ENCODE results near the gene FUOM. TPM values are rescaled to one million over a fixed set of nuclear protein-coding genes. Genes with fewer than 3 reads are reported as not detected.
A peak's percentile ranks its signal among the peaks of the same experiment; 100 is the strongest.

The FUOM gene
- total and polyA plus RNA-seq, 7 experiments from 2014 or later: 11.2 to 24.6 (median 20.5) TPM

DNA sequence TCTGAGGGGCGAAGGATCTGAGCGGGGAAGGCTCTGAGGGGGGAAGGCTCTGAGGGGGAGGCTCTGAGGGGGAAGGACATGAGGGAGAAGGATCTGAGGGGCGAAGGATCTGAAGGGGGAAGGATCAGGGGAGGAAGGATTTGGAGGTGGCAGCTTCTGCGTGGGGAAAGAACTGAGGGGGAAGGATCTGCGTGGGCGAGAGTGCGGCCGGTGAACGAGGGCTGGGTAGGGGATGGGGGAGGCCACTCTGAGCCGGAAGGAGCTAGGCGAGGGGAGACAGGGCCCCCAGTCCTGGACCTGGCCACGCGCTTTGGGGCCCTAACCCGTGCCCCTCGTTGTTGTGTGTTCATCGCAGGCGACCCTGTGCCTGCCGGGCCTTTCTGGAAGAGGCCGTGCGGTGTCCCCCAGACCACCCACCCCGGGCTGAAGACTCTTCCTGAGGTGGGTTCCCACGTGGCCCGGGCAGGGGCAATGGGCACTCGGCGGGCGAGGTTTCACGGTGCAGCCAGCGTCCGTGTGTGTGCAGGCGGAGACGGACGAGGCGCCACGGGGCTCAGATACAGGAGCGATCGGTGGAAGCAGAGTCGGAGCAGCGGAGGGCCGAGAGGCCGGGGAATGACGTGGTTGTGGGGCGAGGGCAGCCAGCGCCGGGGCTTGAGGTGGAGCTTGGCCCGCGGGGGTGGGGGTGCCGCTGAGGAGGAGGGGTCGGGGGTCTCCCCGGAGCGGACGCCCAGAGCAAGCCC lies 23.1 kb downstream of the FUOM start:
- Mint-ChIP-seq H3K9me3 (peaks cover 0 to 8% (median 0%) of the 10 kb centered on the region in 11 donors), H3K4me1 (peaks cover 0 to 8% (median 4%) of the 10 kb centered on the region in 7 donors), H3K27ac (peak overlapping the region; percentile 9 to 93 (median 84)), H3K4me3 (peak overlapping the region in 9 of 10 donors; percentile 62 to 88 (median 78)), H3K27me3 (peaks cover 0 to 47% (median 3%) of the 10 kb centered on the region in 5 donors), H3K36me3 (no peaks in the 10 kb centered on the region)
- Histone ChIP-seq H3K4me1 (ENCODE audit: control insufficient read depth in 2 of 2, insufficient read depth in 2 of 2, low read length in 2 of 2) (peaks cover 13 to 24% of the 10 kb centered on the region in 2 donors), H3K9me3 (ENCODE audit: control insufficient read depth in 2 of 3, low read length in 3 of 3) (no peaks in the 10 kb centered on the region), H3K27me3 (ENCODE audit: control insufficient read depth in 2 of 2, insufficient read depth in 2 of 2, low read length in 2 of 2) (no peaks in the 10 kb centered on the region), H3K4me3 (ENCODE audit: low read length) (peak overlapping the region; percentile 65), H3K36me3 (ENCODE audit: control insufficient read depth in 2 of 3, insufficient read depth in 3 of 3, low read length in 3 of 3) (no peaks in the 10 kb centered on the region), H3K27ac (ENCODE audit: low read depth, low read length) (peak overlapping the region; percentile 78)
- CTCF ChIA-PET: no interaction called here
- DNase-seq: peak in 1 of 9 donors; percentile 30
- POLR2A ChIA-PET: interaction anchor here (0.7 to 3.4 kb wide), 3 partner anchors 10 to 55 kb away, joined by 3 to 16 read pairs (median 11); no protein-coding TSS in a partner anchor
- ATAC-seq: peak; percentile 16
- intact Hi-C loops (cut with micrococcal nuclease): loop anchor here in 1 of 2 donors (1.0 kb wide), 4 partner anchors 25 to 56 kb away; partner anchors contain the start of gene ECHS1

DNA sequence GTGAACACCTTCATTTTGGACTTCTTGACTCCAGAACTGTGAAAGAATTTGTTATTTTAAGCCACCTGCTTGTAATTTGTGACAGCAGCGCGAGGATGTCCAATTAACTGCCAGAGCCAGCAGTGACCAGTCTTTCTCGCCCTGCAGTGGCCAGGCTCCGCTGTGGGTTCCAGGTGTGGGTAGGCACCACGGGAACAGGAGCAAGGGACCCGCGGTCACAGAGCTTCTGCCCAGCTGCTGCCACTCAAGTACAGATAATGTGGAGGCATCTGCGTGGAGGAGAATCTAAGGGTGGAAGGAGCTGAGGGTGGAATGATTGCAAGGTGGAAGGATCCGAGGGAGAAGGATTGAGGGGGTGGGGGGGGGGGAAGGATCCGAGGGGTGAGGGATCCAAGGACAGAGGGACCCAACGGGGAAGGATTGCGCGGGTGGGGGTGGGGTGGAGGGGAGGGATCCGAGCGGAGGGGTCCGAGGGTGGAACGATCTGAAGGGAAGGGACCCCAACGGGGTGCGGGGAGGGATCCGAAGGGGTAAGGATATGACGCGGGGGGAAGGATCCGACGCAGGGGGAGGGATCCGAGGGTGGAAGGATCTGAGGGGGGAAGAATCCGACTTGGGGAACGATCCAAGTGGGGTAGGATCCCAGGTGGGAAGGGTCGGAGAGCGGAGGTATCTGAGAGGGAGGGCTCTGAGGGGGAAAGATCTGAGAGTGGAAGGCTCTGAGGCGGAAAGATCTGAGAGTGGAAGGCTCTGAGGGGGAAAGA lies 24.7 kb downstream of the FUOM start:
- H3K4me1 ChIP-seq (ENCODE audit: control insufficient read depth in 2 of 2, insufficient read depth in 2 of 2, low read length in 2 of 2): peaks cover 13 to 24% of the 10 kb centered on the region in 2 donors
- H3K27me3 ChIP-seq (ENCODE audit: control insufficient read depth in 2 of 2, insufficient read depth in 2 of 2, low read length in 2 of 2): peaks cover 0 to 3% of the 10 kb centered on the region in 2 donors
- H3K9me3 ChIP-seq (ENCODE audit: control insufficient read depth in 2 of 3, low read length in 3 of 3): no peaks in the 10 kb centered on the region
- no peaks in the 10 kb centered on the region for H3K36me3 ChIP-seq (ENCODE audit: control insufficient read depth in 2 of 3, insufficient read depth in 3 of 3, low read length in 3 of 3)
- Mint-ChIP-seq H3K4me3 (peak overlapping the region in 1 of 10 donors; percentile 12), H3K27me3 (peaks cover 6 to 62% (median 8%) of the 10 kb centered on the region in 5 donors), H3K27ac (peak overlapping the region in 5 of 9 donors; percentile 14 to 67 (median 55)), H3K4me1 (peaks cover 0 to 11% (median 5%) of the 10 kb centered on the region in 7 donors), H3K9me3 (peaks cover 0 to 8% (median 0%) of the 10 kb centered on the region in 11 donors), H3K36me3 (no peaks in the 10 kb centered on the region)
- intact Hi-C loops (cut with micrococcal nuclease): no loop called here
- no peak overlapping the region for H3K4me3 ChIP-seq (ENCODE audit: low read length)
- no peak overlapping the region for H3K27ac ChIP-seq (ENCODE audit: low read depth, low read length)
- no peak for DNase-seq
- ATAC-seq: no peak
- POLR2A ChIA-PET: no interaction called here
- CTCF ChIA-PET: interaction anchor here (1.0 kb wide), 1 partner anchor 23 kb away, joined by 3 read pairs; no protein-coding TSS in a partner anchor

DNA sequence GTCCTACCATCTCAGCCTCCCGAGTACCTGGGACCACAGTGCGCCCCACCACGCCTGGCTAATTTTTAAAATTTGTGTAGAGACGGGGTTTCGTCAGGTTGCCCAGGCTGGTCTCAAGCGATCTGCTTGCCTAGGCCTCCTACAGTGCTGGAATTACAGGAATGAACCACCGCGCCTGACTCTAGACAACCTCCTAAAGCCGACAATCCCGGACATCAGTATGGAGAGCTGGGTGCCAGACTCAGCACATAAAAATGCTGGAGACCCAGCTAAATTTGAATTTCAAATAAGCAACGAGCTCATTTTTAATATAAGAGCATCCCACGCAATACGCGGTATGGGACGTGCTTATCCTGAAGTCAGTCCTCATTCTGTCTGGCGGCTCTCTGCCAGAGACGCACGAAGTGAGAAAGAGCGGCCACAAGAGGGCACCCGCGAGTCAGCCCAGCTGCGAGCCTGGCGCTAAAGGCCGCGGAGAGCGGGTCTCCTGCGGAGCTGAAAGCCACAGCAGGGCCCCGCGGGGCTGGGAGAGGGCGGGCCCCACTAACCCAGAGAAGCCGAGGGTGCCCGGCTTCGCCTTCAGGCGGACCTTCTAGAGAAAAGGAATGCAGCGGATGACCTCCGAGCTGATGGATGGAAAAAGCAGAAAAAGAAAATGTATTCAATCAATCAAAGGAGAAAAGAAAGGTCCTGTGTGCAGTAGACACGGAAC lies 28.2 kb downstream of the FUOM start:
- intact Hi-C loops (cut with micrococcal nuclease): loop anchor here (1.0 to 5.0 kb wide), 11 partner anchors 28 to 387 kb away; partner anchors contain the start of genes MTG1 (in 2 of the 2), CFAP46 (in 1 of the 2), PAOX (in 1 of the 2) and SCART1 (in 1 of the 2)
- no peaks in the 10 kb centered on the region for H3K36me3 ChIP-seq (ENCODE audit: control insufficient read depth in 2 of 3, insufficient read depth in 3 of 3, low read length in 3 of 3)
- peaks cover 8 to 18% of the 10 kb centered on the region in 2 donors for H3K4me1 ChIP-seq (ENCODE audit: control insufficient read depth in 2 of 2, insufficient read depth in 2 of 2, low read length in 2 of 2)
- peak overlapping the region in 8 of 10 donors; percentile 10 to 58 (median 42) for H3K4me3 Mint-ChIP-seq
- no peak overlapping the region for H3K27ac ChIP-seq (ENCODE audit: low read depth, low read length)
- H3K27me3 Mint-ChIP-seq: peaks cover 12 to 78% (median 19%) of the 10 kb centered on the region in 5 donors
- no peak overlapping the region for H3K4me3 ChIP-seq (ENCODE audit: low read length)
- H3K27ac Mint-ChIP-seq: no peak overlapping the region
- H3K4me1 Mint-ChIP-seq: peaks cover 4 to 18% (median 12%) of the 10 kb centered on the region in 7 donors
- POLR2A ChIA-PET: interaction anchor here (0.6 to 1.0 kb wide), 2 partner anchors 60 to 706 kb away, joined by 3 to 4 read pairs; no protein-coding TSS in a partner anchor
- H3K9me3 Mint-ChIP-seq: peaks cover 0 to 8% (median 0%) of the 10 kb centered on the region in 11 donors
- CTCF ChIA-PET: interaction anchor here (0.5 to 1.9 kb wide), 19 partner anchors 8 to 284 kb away, joined by 3 to 17 read pairs (median 4); partner anchors contain the start of gene FUOM
- peaks cover 8 to 12% of the 10 kb centered on the region in 2 donors for H3K27me3 ChIP-seq (ENCODE audit: control insufficient read depth in 2 of 2, insufficient read depth in 2 of 2, low read length in 2 of 2)
- H3K36me3 Mint-ChIP-seq: no peaks in the 10 kb centered on the region
- ATAC-seq: peak; percentile 92
- DNase-seq: peak; percentile 72 to 88 (median 82)
- no peaks in the 10 kb centered on the region for H3K9me3 ChIP-seq (ENCODE audit: control insufficient read depth in 2 of 3, low read length in 3 of 3)

DNA sequence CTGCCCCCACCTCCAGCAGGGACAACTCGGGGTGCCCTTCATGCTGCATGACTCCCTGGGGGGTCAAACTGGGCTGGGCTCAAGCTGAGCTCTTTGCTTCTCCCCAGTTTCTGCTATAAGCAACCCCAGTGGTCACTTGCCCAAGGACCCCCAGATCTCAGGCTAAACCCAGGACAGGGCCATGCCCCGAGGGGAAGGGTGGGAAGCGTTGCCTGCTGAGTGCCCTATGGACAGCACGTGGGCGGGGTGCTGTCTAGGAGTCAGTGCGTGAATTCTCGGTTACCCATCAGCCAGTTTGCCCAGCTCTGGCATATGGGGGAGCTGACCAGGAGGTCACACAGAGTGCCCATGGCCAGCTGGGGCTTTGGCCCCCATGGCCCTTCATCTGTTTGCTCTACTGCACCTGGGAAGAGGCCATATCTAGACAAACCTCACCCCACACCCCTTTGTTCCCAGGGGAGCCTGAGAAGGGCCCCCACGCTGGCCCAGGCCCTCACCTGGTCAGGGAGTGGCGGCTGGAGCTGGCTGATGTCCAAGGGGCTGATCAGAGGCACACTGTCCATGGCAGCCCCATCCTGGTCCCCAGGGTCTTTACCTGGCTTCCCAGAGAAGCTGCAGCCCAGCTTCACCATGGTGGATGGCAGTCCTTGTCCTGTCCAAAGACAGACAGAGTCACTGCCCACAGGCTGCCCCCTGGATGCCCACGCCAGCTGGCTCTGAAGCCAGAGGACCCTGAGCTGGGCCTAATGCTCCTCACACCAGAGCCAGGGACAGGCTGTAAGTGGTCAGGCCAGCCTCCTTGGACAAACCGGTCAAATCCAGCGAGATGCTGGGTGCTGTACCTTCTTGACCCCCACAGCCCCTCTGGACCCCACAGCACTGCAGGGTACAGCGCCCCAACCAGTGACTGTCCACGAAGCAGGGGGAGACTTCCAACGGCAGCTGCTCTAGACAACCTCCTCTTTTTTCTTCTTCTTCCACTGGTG lies 29.2 kb downstream of the FUOM start:
- intact Hi-C loops (cut with micrococcal nuclease): loop anchor here (1.0 to 5.0 kb wide), 11 partner anchors 29 to 386 kb away; partner anchors contain the start of genes MTG1 (in 2 of the 2), CFAP46 (in 1 of the 2), PAOX (in 1 of the 2) and SCART1 (in 1 of the 2)
- Histone ChIP-seq H3K4me3 (ENCODE audit: low read length) (no peak overlapping the region), H3K36me3 (ENCODE audit: control insufficient read depth in 2 of 3, insufficient read depth in 3 of 3, low read length in 3 of 3) (no peaks in the 10 kb centered on the region), H3K27ac (ENCODE audit: low read depth, low read length) (no peak overlapping the region), H3K9me3 (ENCODE audit: control insufficient read depth in 2 of 3, low read length in 3 of 3) (no peaks in the 10 kb centered on the region), H3K27me3 (ENCODE audit: control insufficient read depth in 2 of 2, insufficient read depth in 2 of 2, low read length in 2 of 2) (peaks cover 8 to 12% of the 10 kb centered on the region in 2 donors), H3K4me1 (ENCODE audit: control insufficient read depth in 2 of 2, insufficient read depth in 2 of 2, low read length in 2 of 2) (peaks cover 8 to 18% of the 10 kb centered on the region in 2 donors)
- Mint-ChIP-seq H3K4me3 (peak overlapping the region in 1 of 10 donors; percentile 29), H3K4me1 (peaks cover 4 to 18% (median 12%) of the 10 kb centered on the region in 7 donors), H3K36me3 (no peaks in the 10 kb centered on the region), H3K9me3 (peaks cover 0 to 8% (median 0%) of the 10 kb centered on the region in 11 donors), H3K27me3 (peaks cover 12 to 74% (median 19%) of the 10 kb centered on the region in 5 donors), H3K27ac (peak overlapping the region in 1 of 9 donors; percentile 71)
- ChIA-PET POLR2A (interaction anchor here (1.0 kb wide), 1 partner anchor 61 kb away, joined by 4 read pairs; no protein-coding TSS in a partner anchor), CTCF (interaction anchor here (0.5 to 1.9 kb wide), 18 partner anchors 7 to 285 kb away, joined by 3 to 17 read pairs (median 4); partner anchors contain the start of gene FUOM)
- DNase-seq: no peak
- no peak for ATAC-seq

DNA sequence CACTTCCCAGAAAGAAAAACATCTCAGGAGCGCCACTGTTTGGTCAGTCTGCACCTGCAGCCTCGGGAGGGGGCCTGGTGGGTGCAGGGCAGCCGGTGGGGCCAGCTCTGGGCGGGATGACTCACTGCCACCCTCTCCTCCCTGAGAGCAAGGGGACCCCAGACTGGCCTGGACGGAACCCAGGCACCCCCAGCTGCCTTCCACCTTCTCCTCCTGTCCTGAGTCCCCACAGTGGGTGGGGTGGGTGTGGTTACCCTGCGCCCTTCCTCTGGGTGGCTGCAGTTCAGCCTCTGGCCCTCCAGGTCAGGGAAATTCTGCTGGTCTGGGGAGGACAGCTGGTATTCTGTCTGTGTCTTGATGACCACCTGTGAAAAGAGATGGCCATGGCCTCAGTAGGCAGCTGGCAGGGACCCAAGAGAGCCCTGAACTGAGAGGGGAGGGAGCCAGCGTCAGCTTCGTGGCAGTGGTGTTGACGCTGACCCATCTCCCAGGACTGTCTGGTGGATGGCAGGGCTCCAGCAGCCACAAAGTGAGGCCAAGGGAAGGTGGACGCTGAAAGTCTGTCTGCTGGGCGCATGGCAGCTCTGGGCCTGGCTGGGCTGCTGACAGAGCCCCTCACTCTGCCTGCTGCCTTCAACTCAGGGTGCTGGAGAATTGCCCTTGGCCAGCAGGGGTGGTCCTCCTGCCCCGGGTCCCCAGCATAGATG lies 30.0 kb downstream of the FUOM start:
- peaks cover 12 to 68% (median 19%) of the 10 kb centered on the region in 5 donors for H3K27me3 Mint-ChIP-seq
- peaks cover 0 to 7% (median 0%) of the 10 kb centered on the region in 11 donors for H3K9me3 Mint-ChIP-seq
- ATAC-seq (no peak), DNase-seq (no peak)
- Histone ChIP-seq H3K27ac (ENCODE audit: low read depth, low read length) (no peak overlapping the region), H3K4me1 (ENCODE audit: control insufficient read depth in 2 of 2, insufficient read depth in 2 of 2, low read length in 2 of 2) (peaks cover 8 to 18% of the 10 kb centered on the region in 2 donors), H3K36me3 (ENCODE audit: control insufficient read depth in 2 of 3, insufficient read depth in 3 of 3, low read length in 3 of 3) (no peaks in the 10 kb centered on the region), H3K4me3 (ENCODE audit: low read length) (no peak overlapping the region), H3K27me3 (ENCODE audit: control insufficient read depth in 2 of 2, insufficient read depth in 2 of 2, low read length in 2 of 2) (peaks cover 8 to 12% of the 10 kb centered on the region in 2 donors), H3K9me3 (ENCODE audit: control insufficient read depth in 2 of 3, low read length in 3 of 3) (no peaks in the 10 kb centered on the region)
- CTCF ChIA-PET: interaction anchor here (0.8 to 0.9 kb wide), 2 partner anchors 193 to 286 kb away, joined by 3 read pairs; no protein-coding TSS in a partner anchor
- H3K4me3 Mint-ChIP-seq: peak overlapping the region in 1 of 10 donors; percentile 29
- H3K27ac Mint-ChIP-seq: peak overlapping the region in 1 of 9 donors; percentile 2
- H3K36me3 Mint-ChIP-seq: no peaks in the 10 kb centered on the region
- POLR2A ChIA-PET: interaction anchor here (0.9 to 1.1 kb wide), 2 partner anchors 8 to 34 kb away, joined by 3 read pairs; partner anchors contain the start of gene CALY
- intact Hi-C loops (cut with micrococcal nuclease): loop anchor here (2.0 to 5.0 kb wide), 6 partner anchors 51 to 386 kb away; partner anchors contain the start of genes CFAP46 (in 1 of the 2), MTG1 (in 1 of the 2), PAOX (in 1 of the 2) and SCART1 (in 1 of the 2)
- peaks cover 4 to 18% (median 12%) of the 10 kb centered on the region in 7 donors for H3K4me1 Mint-ChIP-seq

All from naive thymus-derived CD4-positive, alpha-beta T cell (primary cell).